SK-MEL-5 (cell line): ENCODE results near the gene PRKAG2. TPM values are rescaled to one million over a fixed set of nuclear protein-coding genes. Genes with fewer than 3 reads are reported as not detected.

ENCODE experiments used
- DNase-seq: peaks from one replicate; pipeline ENCODE4 v3.0.0-alpha.2; 2016; ENCODE audit warnings: low read depth, low spot score
- in situ Hi-C: cut with HindIII; loops from 2 replicates; pipeline ENCODE4 v1.10.0; 2016; ENCODE audit warnings: low sequenced_read_pairs, high pct_unique_total_duplicates, low pct_unique_long_range_greater_than_20kb
- small RNA-seq, 2 experiments: library from RNA; depleted of rRNA; stranded (forward); fragments of <200 nt; gene quantifications; one replicate each; pipeline ENCODE3, GENCODE V24; 2014
- total RNA-seq: library from RNA; depleted of rRNA; stranded (reverse); fragments of >200 nt; shearing (Covaris generic); gene quantifications from 2 replicates; pipeline ENCODE4 v1.2.3, GENCODE V29; 2014; rRNA removed

Gene PRKAG2
- total RNA-seq, 1 experiment from 2014 or later: 8.8 TPM

DNA sequence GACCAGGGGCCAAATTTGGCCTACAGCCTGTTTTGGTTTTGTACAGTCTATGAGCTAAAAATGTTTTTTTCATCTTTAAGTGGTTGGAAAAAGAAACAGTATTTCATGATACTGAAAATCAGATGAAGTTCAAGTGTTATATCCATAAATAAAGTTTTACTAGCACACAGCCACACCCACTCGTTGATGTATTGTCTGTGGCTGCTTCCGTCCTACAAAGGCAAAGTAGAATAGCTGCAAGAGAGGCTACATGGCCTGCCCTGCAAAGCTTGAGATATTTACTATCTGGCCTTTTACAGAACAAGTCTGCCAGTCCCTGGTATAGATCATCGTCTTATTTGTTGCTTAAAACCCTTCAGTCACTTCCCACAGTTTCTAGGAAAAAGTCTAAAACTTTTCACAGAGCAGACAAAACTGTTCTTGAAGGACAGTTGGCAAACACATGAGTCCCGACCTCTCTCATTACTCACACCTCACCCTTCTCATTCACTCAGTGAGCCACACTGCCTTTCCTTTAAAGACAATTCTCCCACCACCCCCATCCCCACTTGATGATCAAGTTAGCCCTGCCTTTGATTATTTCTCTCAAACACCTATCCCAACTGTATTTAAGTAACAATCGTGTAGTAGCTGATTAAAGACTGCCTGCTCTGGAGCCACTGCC, 367.1 kb downstream of the PRKAG2 start:
- DNase-seq: no peak
- in situ Hi-C loops: no loop called here

DNA sequence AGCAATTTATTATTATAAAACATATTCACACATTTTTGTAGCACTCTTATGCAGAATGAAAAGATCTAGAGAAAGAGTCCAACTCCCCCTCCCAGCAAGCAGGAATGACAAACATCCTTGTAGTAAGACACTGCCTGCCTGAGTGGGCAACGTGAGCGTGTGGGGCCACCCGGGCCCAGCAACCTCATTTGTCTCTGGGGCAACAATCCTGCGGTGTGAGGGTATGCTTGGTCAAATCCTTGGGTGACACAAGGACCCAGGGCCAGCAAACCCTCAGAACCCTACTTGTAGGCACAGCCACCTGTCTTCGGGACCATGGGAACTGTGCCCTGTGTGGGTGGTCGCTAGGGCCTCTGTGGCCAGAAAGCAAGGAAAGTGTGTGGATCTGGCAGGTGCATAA, 367.9 kb downstream of the PRKAG2 start:
- no peak for DNase-seq
- in situ Hi-C loops: no loop called here

DNA sequence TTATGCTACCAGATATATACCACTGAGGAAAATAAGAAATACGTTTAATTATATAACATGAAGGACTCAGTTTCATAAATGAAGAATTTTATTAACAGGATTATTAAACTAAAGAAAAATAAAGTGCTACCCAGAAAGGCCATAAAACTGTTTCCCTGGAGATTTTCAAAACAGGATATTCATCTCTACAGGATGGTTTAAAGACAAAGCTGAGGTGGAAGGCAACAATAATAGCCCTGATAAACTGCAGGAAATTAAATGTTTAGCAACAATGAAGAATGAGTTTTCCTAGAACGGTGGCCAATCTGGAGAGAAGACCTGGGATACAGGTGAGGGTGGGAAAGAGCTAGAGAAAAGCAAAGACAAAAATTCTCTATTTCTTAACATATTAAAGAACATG, 369.1 kb downstream of the PRKAG2 start:
- no peak for DNase-seq
- in situ Hi-C loops: no loop called here

DNA sequence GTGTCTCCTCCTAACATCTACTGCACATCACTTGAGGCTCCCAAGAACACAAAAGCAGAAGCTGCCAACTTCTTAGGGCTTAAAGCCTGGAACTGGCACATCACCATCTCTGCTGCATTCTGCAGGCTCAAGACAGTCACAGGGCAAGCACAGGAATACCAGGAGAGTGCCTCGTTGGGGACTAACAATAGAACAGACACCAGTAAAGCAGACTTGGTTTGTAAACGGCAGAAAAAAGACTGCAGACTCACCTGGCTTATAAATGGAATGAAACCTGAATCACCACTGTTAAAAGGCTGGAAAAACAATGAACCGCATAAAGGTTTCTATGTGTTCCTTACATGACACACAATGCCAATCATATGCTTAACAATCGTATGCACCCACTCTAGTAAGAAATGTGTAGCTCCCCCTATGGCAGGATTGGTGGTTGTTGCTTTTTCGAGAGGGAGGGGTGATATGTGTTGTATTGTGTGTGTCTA, 370.0 kb downstream of the PRKAG2 start:
- peak; percentile 55 for DNase-seq
- in situ Hi-C loops: no loop called here

Small RNA genes within 50 kb of the gene (small RNA-seq; reads per million reads assigned to genes)
- gene RF00019 (0 reads per million in 2 experiments), gene RNU6-604P (0 reads per million in 2 experiments)

Other genes starting within 250 kb of the PRKAG2 start
- gene GALNTL5, start 79.3 kb upstream of the PRKAG2 start, total RNA-seq: 0.19 TPM in 1 of 2 replicates, not detected in the other
- 82.7 and 84.5 TPM in 2 replicates for gene GALNT11, start 148.6 kb upstream of the PRKAG2 start, total RNA-seq